HG03025 (cell line): ENCODE measurements around the gene PDGFA.

Source experiments
- ATAC-seq: cut with Tn5 transposase; IDR thresholded peaks from one replicate; pipeline ENCODE4 v1.9.1; 2021; ENCODE audit warnings: mild to moderate bottlenecking, moderate library complexity; ENCODE audit not compliant: unreplicated experiment, low FRiP score

The PDGFA gene

GRCh38 chr7:494259-494687 is 25.4 kb downstream of the PDGFA start:
- no peak for ATAC-seq

- ATAC-seq = no peak
Observed at GRCh38 chr7:493661-494251, 25.9 kb downstream of the PDGFA start.

GRCh38 chr7:492714-493065 is 27.0 kb downstream of the PDGFA start:
- ATAC-seq = no peak

DNA sequence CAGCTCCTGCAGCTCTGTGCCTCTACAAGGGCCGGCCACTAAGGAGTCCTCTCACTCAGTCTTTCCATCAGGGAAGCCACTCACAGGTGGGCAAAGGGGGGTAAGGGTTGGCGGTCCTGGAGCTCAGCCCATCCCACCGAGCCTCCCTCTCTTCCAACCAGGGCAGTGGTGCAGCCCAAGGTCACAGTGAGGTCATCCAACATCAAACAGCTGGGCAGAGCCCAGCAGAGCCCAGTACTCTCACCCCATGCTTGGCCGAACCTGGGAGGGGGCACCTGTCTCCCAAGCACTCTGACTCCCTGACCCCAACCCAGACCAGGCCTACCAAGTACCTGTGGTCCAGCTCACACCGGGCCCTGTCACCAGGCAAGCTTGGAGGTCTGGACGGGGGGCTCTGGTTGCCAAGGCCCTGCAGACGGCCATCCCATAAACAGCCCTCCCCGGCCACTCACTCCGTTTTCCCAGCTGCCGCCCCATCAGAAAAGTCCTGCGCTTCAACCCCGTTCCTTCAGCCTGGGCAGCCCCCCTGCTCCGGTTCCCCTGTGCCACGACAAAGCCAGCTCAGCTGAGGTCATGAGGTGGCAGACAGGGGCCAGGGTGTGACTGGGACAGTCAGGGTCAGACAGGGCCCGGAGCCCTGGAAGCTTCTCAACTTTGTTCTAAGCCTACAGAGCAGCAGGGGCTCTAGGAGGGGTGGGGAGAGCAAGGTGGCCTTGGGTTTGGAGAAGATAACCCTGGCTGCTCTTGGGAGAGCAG is 27.5 kb downstream of the PDGFA start:
- no peak for ATAC-seq

DNA sequence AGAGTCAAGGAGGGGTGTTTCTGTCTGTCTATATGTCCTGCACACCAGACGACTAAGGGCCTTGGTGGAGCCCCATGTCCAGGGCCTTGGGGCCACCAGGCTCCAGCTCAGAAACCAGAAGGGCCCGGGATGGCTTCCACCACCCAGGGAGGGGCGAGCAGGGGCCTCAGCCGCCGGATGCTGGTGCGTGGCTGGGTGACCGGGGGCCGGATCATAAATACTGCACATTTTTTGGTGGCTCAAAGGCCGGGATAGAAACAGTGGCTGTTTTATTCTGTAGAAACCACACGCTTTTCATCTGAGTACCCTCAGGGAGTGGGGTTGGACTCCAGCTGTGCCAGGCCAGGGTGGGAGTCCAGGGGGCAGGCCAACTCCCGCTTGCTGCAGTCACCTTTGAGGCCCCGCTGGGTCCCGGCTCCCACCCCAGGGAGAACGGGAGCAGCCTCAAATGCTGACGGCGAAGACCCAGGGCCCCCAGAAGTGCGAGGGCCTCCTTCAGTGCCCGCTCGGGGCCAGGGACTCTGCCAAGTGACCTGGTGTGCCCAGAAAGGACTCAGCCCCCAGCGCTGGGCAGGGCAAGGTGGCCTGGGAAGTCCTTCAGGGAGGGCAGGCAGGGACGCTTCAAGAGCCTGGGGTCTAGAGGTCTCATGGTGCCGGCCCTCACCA is 28.2 kb downstream of the PDGFA start:
- no peak for ATAC-seq

- ATAC-seq = no peak
Observed at GRCh38 chr7:490461-491291, 29.0 kb downstream of the PDGFA start.

DNA sequence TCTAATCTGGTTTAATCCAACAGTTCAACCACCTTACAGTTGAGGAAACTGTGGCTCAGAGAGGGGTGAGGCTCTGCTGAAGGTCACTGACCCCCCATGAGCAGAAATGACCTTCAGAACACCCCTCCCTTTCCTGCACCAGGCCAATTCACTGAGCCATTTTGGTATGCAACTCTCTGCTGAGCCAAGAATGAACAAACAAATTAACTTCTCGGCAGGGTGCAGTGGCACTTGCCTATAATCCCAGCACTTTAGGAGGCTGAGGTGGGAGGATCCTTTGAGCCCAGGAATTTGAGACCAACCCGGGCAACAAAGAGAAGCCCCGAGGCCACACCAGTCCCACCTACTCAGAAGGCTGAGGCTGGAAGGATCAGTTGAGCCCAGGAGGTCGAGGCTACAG is 29.8 kb downstream of the PDGFA start:
- ATAC-seq = no peak

DNA sequence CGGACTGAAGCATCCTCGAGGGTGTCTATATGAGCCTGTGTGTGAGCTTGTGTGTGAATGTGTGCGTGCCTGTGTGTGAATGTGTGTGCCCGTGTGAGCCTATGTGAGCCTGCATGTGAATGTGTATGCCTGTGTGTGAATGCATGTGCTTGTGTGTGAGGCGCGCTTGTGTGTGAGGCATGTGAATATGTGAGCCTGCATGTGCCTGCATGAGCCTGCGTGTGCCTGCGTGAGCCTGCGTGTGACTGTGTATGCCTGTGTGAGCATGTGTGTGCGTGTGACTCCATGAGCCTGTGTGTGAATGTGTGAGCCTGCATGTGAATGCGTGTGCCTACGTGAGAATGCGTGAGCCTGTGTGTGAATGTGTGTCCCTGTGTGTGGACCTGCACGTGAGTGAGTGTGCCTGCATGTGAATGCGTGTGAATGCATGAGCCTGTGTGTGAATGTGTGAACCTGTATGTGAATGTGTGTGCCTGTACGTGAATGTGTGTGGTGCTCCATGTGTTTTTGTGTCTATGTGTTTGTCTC is 33.4 kb downstream of the PDGFA start:
- no peak for ATAC-seq

GRCh38 chr7:485188-486081 is 34.2 kb downstream of the PDGFA start:
- ATAC-seq = no peak

DNA sequence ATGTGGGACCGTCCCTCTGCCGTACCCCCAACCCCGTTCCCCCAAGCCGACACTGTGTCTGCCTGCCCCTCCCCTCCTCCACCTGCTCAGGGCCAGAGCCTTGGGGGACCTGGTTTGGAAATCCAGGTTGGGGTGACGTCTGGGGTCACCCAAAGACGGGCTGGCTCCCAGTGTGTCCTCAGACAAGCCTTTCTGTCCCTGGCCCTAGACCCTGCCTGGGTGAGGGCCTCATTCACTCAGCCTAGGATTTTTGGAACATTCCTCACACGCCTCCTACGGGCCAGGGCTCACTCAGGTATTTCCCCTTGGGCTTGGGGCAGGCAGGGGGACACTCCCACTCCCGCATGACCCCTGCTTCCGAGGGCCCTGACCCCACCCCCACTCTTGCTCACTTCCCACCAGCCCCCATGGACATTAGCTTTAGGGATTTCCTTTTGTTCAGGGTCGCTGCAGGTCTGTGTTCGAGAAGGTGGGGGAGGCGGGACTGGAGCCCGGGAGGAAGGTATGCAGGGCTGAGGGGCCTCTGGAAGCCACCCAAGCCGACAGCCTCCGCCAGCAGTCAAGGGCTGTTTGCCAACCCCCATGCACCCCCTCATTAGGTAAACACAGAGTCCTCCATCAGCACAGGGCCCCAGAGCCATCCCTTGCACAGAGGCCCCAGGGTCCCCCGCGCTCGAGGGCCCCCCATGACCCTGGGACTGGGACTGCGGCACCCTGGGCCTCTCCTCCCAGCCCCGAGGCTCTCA is 35.1 kb downstream of the PDGFA start:
- no peak for ATAC-seq

GRCh38 chr7:483656-484355 is 35.8 kb downstream of the PDGFA start:
- ATAC-seq = no peak

GRCh38 chr7:482521-483083 is 37.0 kb downstream of the PDGFA start:
- ATAC-seq = no peak

DNA sequence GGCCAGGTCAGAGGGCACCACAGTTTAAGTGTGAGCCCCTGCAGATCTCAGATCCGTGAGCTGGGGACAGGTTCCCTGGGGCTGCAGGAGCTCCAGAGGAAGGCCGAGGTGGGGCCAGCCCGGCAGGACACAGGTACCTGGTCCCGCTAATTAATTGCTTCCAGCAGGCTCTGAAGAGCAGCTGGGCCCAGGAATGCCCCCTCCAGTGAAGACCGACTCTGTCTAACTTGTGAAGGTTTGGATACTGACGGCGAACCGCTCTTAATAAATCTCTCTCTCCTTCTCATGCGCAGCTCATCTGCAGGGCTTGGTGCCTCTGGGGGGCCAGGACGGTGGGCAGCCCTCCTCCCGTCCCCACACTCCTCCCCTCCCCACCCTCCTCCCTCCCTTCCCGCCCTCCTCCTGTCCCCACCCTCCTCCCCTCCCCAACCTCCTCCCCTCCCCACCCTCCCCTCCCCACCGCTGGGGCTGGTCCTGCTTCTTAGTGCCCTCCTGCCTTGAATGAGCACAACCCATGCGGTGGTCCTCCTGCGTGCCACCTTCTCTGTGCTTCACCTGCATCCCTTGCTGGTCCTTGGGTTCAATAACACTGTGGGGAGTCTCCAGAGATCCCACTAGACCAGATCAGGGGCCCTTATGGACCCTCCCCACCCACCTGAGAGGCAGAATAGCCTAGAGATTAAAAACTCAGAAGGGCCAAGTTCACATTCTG is 38.3 kb downstream of the PDGFA start:
- ATAC-seq = no peak

- ATAC-seq = no peak
Observed at GRCh38 chr7:480531-481218, 39.0 kb downstream of the PDGFA start.

DNA sequence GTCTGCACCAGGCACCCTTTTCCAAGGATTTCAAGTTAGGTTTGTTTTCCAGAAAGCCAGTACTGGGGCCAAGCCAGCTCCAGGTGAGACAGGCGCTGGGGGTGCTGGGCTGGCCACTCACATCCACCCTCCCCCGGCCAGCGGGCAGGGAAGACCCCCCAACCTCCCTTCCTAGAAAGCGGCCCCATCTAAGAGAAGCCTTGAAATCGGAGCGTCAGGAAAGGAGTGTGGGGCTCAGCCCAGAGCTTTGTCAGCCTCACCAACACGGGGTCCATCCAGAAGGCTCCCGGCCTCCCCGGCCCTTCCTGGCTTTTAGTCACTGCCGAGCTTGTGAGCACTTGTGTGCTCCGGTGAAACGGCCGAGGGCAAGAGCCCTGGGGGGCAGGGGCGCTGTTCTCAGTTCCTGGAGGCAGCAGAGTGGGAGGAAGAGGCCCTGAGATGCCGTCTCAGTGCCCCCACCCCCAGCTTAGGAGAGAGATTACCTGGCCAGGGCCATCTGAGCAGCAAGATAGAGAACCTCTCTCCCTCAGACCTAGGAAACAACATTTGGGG is 39.6 kb downstream of the PDGFA start:
- no peak for ATAC-seq

DNA sequence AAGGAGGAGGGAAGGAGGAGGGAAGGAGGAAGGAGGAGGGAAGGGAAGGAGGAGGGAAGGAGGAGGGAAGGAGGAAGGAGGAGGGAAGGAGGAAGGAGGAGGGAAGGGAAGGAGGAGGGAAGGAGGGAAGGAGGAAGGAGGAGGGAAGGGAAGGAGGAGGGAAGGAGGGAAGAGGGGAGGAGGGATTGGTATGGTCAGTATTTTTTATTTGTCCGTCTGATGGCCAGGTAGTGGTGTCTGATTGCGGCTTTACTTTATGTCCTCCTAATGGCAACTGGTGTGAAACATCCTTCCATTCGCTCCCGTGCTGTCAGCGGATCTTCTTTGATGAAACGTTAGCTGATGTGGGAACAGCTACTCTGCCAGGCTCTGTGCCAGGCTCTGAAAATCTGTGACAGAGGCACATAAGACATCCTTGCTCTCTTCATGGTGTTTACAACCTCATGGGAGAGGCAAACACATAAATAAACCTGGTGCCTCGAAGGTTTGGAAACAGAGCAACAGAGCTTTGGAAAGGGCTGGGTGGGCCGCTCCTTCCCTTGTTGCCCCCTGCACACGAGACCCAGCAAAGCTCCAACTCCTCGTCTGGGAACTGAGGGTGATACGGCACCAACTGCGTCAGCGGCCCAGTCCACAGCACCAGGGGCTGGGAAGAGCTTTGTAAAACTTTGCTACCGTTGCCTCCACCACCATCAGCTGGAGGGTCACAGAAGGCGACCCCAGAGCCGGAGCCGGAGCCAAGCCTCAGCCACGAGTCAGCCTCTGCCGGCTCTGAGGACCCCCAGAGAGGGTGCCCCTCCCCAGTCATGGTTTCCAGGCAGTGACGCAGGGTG is 40.3 kb downstream of the PDGFA start:
- ATAC-seq = no peak
